GM19043 (cell line): ENCODE results near the gene ZNF783.
A peak's percentile ranks its signal among the peaks of the same experiment; 100 is the strongest.

Experiments used
- ATAC-seq: cut with Tn5 transposase; IDR thresholded peaks from one replicate; pipeline ENCODE4 v1.9.1; 2021; ENCODE audit warnings: low read depth; ENCODE audit not compliant: unreplicated experiment

ZNF783 gene

GRCh38 chr7:149280151-149280550 lies 18.2 kb downstream of the ZNF783 start:
- no peak for ATAC-seq

DNA sequence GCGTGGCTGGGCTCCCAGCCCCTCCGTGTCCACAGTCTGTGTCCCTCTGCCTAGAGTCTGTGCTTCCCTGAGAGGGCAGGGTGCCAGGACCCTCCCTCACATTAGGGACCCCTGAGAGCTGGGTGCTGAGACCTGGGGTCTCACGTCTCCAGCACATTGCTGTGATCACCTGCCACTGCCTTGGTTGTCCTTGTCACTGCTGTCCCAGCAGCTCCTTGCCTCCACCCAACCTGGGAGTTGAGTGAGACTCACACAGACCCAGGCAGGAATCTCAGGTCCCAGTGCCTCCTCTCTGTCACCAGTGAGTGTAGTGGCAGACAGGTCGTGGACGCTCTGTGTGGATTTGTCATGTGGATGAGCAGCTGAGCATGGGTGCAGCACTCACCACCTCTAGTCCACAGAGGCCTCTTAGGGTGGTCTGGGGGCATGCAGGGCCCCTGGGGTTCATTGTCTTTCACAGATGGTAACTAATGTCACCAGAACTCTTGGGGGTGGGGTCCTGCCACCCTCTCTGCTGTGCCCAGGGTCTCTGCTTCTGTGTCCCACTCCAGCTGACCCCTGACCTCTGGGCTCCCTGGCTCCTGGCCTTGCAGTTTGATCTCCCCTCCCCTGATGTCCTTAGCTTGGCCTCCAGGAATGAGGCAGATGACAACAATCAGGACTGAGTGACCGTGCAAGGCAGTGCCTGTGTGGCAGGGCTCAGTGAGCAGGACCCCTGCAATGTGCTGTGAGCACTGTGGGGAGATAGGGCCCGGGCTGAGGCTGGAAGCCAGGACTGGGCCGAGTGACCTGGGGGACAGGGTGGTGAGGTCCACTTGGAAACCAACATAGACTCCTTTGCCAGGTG lies 18.9 kb downstream of the ZNF783 start:
- ATAC-seq = no peak

- no peak for ATAC-seq
Measured at GRCh38 chr7:149281508-149282330, 19.7 kb downstream of the ZNF783 start.

DNA sequence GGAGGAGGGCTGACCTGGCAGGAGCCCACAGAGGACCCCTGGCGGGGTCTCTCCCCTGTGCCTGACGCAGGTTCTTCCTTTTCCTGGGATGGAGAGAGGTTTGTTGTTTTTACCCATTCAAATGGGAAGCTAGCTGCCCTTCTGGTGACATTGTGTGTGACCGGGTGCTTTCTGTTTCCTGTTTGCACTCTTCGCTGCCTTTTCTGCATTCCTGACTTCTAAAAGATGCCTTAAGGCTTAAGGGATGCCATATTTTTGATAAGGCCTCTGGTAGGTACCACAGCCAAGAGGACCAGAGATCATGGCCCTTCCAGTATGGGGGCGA lies 20.3 kb downstream of the ZNF783 start:
- no peak for ATAC-seq

DNA sequence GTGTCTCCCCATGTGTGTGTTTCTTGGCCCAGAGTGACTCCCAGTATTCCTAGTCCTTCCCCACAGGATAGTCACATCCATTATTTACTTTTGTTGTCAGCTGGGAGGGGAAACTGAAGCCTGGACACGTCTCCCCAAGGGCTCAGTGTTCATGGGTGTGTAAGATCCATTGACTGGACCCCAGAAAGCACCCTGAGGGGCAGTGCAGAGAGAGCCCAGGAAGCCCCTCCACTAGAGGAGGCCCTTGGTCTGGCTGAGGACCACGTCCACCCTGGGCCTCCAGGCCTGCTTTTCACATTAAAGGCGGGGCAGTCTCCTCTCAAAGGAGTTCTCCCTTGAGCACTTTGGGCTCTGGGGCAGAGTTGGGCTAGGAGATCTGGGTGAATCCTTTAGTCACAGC lies 21.3 kb downstream of the ZNF783 start:
- no peak for ATAC-seq

DNA sequence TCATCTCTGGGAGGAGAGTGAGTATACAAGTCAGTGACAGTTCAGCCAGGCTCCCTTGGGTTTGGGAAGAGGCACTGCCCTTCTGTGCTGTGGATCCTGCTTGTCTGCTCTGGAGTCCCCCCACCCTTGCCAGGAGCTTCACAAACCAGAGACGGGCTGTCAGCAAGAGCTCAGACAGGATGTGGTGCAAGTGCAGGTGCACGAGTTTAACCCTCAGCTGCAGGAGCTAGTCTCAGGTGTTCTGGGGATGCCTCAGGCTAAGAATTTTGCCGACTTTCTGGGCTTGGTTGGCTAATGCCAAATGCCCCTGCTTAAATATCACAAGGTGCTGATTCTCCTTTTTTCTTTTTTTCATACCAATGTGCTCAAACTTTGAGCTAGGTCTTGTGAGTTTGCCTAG lies 22.3 kb downstream of the ZNF783 start:
- ATAC-seq = peak; percentile 30

GRCh38 chr7:149284850-149285585 lies 23.0 kb downstream of the ZNF783 start:
- ATAC-seq = peak; percentile 95

DNA sequence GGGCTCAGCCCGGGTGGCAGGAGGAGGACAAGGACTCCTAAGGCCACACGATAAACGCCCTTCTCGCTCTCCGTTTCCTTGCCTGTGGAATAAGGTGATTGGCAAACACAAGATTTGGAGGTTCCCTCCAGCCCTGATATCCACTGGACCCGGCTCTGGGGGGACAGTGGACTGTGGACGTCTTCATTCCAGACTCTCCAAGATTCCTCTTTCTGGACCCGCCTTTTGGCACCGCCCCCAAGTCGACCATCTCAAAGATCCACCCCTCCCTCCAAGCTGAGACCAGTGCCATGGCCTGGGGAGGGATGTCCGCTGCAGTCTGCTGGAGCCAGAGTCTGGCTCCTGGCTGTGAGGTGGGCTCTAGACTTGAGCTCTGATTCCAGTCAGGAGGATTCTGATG lies 23.6 kb downstream of the ZNF783 start:
- no peak for ATAC-seq

- no peak for ATAC-seq
Measured at GRCh38 chr7:149286811-149287400, 24.9 kb downstream of the ZNF783 start.

DNA sequence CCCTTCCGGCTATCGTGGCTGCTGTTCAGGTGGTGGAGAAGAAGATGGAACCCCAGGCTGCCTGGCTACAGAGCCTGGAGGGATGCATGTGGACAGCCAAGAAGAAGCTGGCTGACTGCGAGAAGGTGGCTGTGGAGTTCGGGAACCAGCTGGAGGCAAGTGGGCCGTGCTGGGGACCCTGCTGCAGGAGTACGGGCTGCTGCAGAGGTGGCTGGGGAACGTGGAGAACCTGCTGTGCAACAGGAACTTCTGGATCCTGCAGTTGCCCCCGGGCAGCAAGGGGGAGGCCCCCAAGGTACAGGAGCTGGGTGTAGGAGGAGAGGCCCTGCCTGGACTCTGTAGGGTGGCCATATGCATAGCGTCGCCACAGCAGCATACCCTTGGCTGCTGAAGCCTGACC lies 25.6 kb downstream of the ZNF783 start:
- no peak for ATAC-seq

- ATAC-seq = no peak
Measured at GRCh38 chr7:149289262-149289661, 27.3 kb downstream of the ZNF783 start.

- no peak for ATAC-seq
Measured at GRCh38 chr7:149289856-149290255, 27.9 kb downstream of the ZNF783 start.

GRCh38 chr7:149291036-149291780 lies 29.2 kb downstream of the ZNF783 start:
- ATAC-seq = no peak

DNA sequence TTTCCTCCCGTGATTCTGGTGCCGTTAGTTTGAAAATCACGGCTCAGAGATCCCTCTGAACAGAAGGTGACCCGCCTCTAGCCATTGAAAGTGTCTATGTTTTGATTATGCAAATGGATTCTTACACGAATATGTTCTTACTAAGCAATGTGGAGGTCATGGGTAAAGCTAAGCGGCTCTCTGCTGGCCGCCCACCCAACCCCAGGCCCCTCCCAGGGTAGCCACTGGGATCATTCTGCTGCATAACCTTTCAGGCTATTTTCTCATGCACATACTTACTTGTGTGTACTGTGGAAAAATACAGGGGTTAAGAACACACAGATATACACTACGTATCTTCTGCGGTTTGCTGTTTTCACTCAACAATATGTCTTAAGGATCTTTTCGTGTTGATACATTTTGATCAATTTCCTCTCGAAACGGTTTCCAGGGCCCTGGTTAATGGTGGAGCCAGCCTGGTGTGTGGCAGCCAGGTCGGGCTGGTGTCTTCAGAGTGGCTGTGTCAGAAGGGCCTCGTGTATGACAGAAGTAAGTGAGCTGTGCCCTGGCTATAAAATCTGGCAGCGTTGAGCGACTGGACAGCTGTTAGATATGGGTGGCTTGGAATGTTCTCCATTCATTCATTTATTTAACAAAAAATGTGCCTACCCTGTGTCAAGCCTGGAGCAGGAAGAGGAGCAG lies 29.9 kb downstream of the ZNF783 start:
- ATAC-seq = no peak

DNA sequence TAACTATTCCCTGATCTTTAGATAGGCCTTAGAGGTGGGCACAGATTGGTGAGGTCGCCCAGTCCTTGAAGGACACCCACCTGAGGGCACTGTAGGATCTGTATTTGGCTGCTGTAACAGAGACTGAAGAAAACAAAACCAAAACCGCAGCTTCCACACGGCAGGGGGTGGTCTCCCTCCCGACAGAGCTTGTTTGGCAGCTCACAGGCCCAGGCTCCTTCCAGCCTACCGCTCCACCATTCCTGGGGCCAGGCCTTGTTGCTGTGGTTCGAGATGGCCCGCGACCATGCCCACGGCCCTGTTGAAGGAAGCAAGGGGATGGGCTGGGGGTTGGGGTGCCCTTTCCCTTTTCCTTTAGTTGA lies 30.4 kb downstream of the ZNF783 start:
- no peak for ATAC-seq

- no peak for ATAC-seq
Measured at GRCh38 chr7:149293338-149293737, 31.3 kb downstream of the ZNF783 start.

DNA sequence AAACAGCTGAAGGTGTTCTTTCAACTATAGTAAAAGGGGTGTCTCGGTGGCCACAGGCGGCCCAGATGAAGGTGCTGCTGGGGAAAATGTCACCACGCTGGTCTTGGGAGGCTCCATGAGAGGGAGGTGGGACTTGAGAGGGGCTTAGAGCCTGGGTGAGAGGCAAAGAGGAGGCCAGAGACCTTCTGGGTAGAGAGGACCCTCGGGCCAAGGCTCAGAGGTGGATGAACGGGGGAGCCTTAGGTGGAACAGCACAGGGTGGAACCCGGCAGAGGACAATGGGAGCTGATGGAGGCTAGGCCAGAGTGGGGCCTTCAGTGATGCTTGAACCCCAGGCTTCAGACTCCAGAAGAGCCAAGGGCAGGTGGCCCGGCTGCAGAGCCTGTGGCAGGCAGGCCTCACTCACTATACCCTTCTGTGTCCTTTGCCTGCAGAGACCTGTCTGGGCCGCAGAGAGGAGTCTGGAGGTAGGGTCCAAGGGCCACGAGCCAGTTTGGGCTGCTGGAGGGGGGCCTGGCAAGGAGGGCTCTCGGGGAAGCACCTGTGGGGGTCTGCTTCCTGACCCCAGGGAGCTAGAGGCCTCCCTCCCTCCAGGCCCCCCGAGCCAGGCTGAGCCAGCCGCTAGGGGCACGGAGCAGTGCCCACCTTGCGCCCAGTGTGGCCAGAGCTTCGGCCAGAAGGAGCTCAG lies 32.1 kb downstream of the ZNF783 start:
- ATAC-seq = no peak

GRCh38 chr7:149294634-149295480 lies 32.9 kb downstream of the ZNF783 start:
- no peak for ATAC-seq
